Endothelial cell of umbilical vein (primary cell): Measurements from ENCODE around the gene CERK. TPM values are rescaled to one million over a fixed set of nuclear protein-coding genes. Genes with fewer than 3 reads are reported as not detected.

ENCODE experiments used
- BruUV-seq: library from RNA; stranded (reverse); fragments of 400-500 nt; replicated peaks from 2 replicates; lab custom pipeline; 2021; lab: Mats Ljungman, UMichigan
- CTCF ChIA-PET: fragments of 300-600, 350-600 bp; sonication (Branson Sonifier 250); formaldehyde crosslinking; loops from one replicate; lab custom pipeline; 2021; ENCODE audit warnings: antibody characterized with exemption, inconsistent platforms; lab: Charles Lee
- POLR2A ChIA-PET: fragments of 300-600, 350-600 bp; sonication (Branson Sonifier 250); formaldehyde crosslinking; loops from one replicate; lab custom pipeline; 2021; ENCODE audit warnings: antibody characterized with exemption, inconsistent platforms; lab: Charles Lee
- DNase-seq: peaks from one replicate; pipeline ENCODE4 v3.0.0-alpha.2; 2011; ENCODE audit warnings: low read depth, low spot score
- FAIRE-seq: peaks from 2 replicates; lab custom pipeline; 2011; peaks lifted over from hg19 to GRCh38; lab: Jason Lieb, UNC
- H2AFZ ChIP-seq: 2 replicates; pipeline ENCODE4 v1.6.0; 2012; ENCODE audit warnings: low read depth, low read length, control low read depth, inconsistent platforms
- H3K27ac ChIP-seq: 2 replicates; pipeline ENCODE4 v1.5.1; 2011; ENCODE audit warnings: low read depth, mild to moderate bottlenecking, control low read depth, low read length, moderate library complexity; ENCODE audit not compliant: insufficient read depth
- H3K27me3 ChIP-seq, 2 experiments: 2 replicates each; pipeline versions ENCODE4 v1.6.0 to v1.6.1; 2011; ENCODE audit warnings: low read length in 2 of 2, mixed read lengths in 1 of 2; ENCODE audit not compliant: control insufficient read depth in 2 of 2, insufficient read depth in 2 of 2
- H3K36me3 ChIP-seq, 2 experiments: 2 replicates in 1 of 2; 3 replicates in 1 of 2; pipeline ENCODE4 v1.5.1; 2011; ENCODE audit warnings: low read length in 2 of 2, mild to moderate bottlenecking in 1 of 2, moderate library complexity in 1 of 2; ENCODE audit not compliant: control insufficient read depth in 2 of 2, insufficient read depth in 2 of 2; ENCODE audit errors: extremely low read depth in 1 of 2
- H3K4me1 ChIP-seq: 3 replicates; pipeline ENCODE4 v1.5.1; 2011; ENCODE audit warnings: mild to moderate bottlenecking, low read length; ENCODE audit not compliant: control insufficient read depth, insufficient read depth; ENCODE audit errors: extremely low read depth
- H3K4me2 ChIP-seq: 2 replicates; pipeline ENCODE4 v1.6.1; 2011; ENCODE audit warnings: low read length, control low read depth, mixed read lengths; ENCODE audit not compliant: insufficient read depth
- H3K4me3 ChIP-seq, 3 experiments: fragments of 200-600 bp in 1 of 3; sonication (generic), shearing (Covaris generic) in 1 of 3; replicated peaks in 1 of 3; 2 replicates each; pipeline ENCODE4 v1.5.1; 2011 to 2016; ENCODE audit warnings: control low read depth in 3 of 3, low read length in 3 of 3, mild to moderate bottlenecking in 2 of 3, inconsistent platforms in 1 of 3, low read depth in 1 of 3, moderate library complexity in 1 of 3; ENCODE audit not compliant: insufficient read depth in 1 of 3
- H3K79me2 ChIP-seq: 2 replicates; pipeline ENCODE4 v1.6.0; 2012; ENCODE audit warnings: low read length, inconsistent platforms; ENCODE audit not compliant: control insufficient read depth, insufficient read depth
- H3K9ac ChIP-seq: replicated peaks from 2 replicates; pipeline ENCODE3; 2011; ENCODE audit warnings: low read length, control low read depth; ENCODE audit not compliant: insufficient read depth; ENCODE audit errors: extremely low read depth
- H3K9me1 ChIP-seq: replicated peaks from 3 replicates; pipeline ENCODE4 v1.6.0; 2011; ENCODE audit warnings: mild to moderate bottlenecking, low read length; ENCODE audit not compliant: control insufficient read depth, insufficient read depth; ENCODE audit errors: extremely low read depth
- H3K9me3 ChIP-seq: replicated peaks from 2 replicates; pipeline ENCODE4 v1.5.1; 2012; ENCODE audit warnings: low read length, inconsistent platforms; ENCODE audit not compliant: control insufficient read depth, insufficient read depth
- H4K20me1 ChIP-seq: replicated peaks from 2 replicates; pipeline ENCODE3; 2011; ENCODE audit warnings: mild to moderate bottlenecking, low read length; ENCODE audit not compliant: control insufficient read depth, insufficient read depth; ENCODE audit errors: extremely low read depth
- CTCF ChIP-seq, 2 donors: IDR thresholded peaks; 1 replicate in 1 of 2; 2 replicates in 1 of 2; pipeline ENCODE4 v1.5.1; 2011; ENCODE audit warnings: low read length in 2 of 2, mild to moderate bottlenecking in 2 of 2, moderate library complexity in 2 of 2, control low read depth in 1 of 2, inconsistent platforms in 1 of 2, low read depth in 1 of 2; ENCODE audit not compliant: insufficient read depth in 1 of 2; ENCODE audit errors: extremely low read depth in 1 of 2
- EZH2 ChIP-seq: IDR thresholded peaks from 2 replicates; pipeline ENCODE4 v1.6.1; 2012; ENCODE audit warnings: borderline replicate concordance, low read depth, mild to moderate bottlenecking, moderate library complexity, low read length, inconsistent platforms; ENCODE audit not compliant: severe bottlenecking
- FOS ChIP-seq: IDR thresholded peaks from 2 replicates; pipeline ENCODE4 v1.6.1; 2011; ENCODE audit warnings: mild to moderate bottlenecking, low read length, moderate library complexity, borderline replicate concordance; ENCODE audit not compliant: insufficient read depth
- GATA2 ChIP-seq: IDR thresholded peaks from 2 replicates; pipeline ENCODE4 v1.7.0; 2011; ENCODE audit warnings: low read depth, mild to moderate bottlenecking, moderate library complexity, mixed read lengths, low read length; ENCODE audit not compliant: insufficient read length, insufficient read depth
- JUN ChIP-seq: IDR thresholded peaks from 2 replicates; pipeline ENCODE4 v1.6.1; 2011; ENCODE audit warnings: borderline replicate concordance, low read depth; ENCODE audit not compliant: insufficient read length, insufficient read depth
- MAX ChIP-seq: IDR thresholded peaks from 2 replicates; pipeline ENCODE4 v1.6.1; 2011; ENCODE audit not compliant: insufficient read depth, insufficient read length
- MYC ChIP-seq: IDR thresholded peaks from one replicate; pipeline ENCODE4 v1.6.1; 2011; ENCODE audit warnings: mild to moderate bottlenecking, low read depth, low read length
- POLR2A ChIP-seq: IDR thresholded peaks from 2 replicates; pipeline ENCODE4 v1.6.1; 2012; ENCODE audit warnings: low read depth, mild to moderate bottlenecking, control low read depth, low read length
- POLR2AphosphoS5 ChIP-seq: IDR thresholded peaks from 2 replicates; pipeline ENCODE4 v1.6.1; 2012; ENCODE audit warnings: low read depth, mild to moderate bottlenecking, control low read depth, low read length, moderate library complexity; ENCODE audit not compliant: insufficient read depth
- dilution Hi-C: fragments of 300-500 bp; cut with MboI; formaldehyde crosslinking; loops from one replicate; pipeline ENCODE4 v1.15.0; 2019; ENCODE audit warnings: low sequenced_read_pairs; ENCODE audit not compliant: extremely low pct_ligation_motif_present
- intact Hi-C: fragments of 100-400 bp; cut with micrococcal nuclease; formaldehyde crosslinking; loops from one replicate; pipeline ENCODE4 v1.10.0; 2022
- polyA plus RNA-seq, 4 experiments: library from polyadenylated mRNA; depleted of rRNA in 3 of 4; stranded (reverse) in 3 of 4; unstranded in 1 of 4; fragments of >200 nt; gene quantifications; 2 replicates each; pipeline versions ENCODE4 v1.2.1 to v1.2.3, GENCODE V29; 2011 to 2012; ENCODE audit warnings: missing spikeins in 1 of 4
- total RNA-seq: library from RNA; stranded (reverse); gene quantifications from 2 replicates; pipeline ENCODE4 v1.2.3, GENCODE V29; 2021

CERK gene
- total and polyA plus RNA-seq, 2 donors (not counting 3 experiments of a cell fraction or from before 2014, with no cell fraction given): 61.1 to 88.0 TPM

DNA sequence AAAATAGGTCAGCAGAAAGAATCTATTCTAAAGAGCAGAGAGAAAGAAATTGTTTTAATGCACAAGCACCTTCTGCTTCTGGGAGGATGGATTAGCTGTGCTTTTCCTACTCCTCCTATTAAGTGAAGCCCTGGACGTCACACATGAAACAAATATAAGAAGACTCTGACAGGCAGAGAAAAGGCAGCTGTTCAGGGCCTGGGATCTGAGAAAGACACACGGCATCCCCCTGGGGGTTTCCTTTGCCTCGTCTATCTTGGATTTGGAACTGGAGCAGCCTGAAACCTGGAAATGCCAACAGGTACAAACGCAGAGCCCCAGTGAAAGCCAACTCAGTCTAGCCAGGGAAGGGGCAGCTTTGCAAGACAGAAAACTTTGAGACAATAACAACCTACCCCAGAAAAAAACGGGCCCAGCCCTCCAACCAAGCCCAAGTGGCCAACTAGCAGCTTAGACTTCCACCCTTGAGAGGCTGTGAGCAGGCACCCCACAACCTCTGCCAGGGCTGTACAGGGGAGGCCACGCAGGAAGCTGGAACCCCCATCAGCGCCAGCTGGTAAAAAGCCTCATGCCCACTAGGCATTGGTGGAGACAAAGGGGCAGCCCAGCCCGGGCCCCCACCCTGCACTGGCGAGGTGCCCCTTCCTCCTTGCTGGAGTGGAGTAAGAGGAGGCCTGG lies 7.3 kb downstream of the CERK start:
- no TSS peak for BruUV-seq
- no peak for FAIRE-seq
- CTCF ChIA-PET: interaction anchor here (1.1 to 1.4 kb wide), 2 partner anchors 28 to 167 kb away, joined by 3 to 4 read pairs; no protein-coding TSS in a partner anchor
- peaks cover 98% of the 10 kb centered on the region for H3K79me2 ChIP-seq
- no peaks in the 10 kb centered on the region for H4K20me1 ChIP-seq
- no peaks in the 10 kb centered on the region for H3K9me1 ChIP-seq
- DNase-seq: no peak
- H3K4me1 ChIP-seq: peaks cover 18% of the 10 kb centered on the region
- no peak for TF ChIP-seq MAX
- TF ChIP-seq POLR2AphosphoS5: no peak
- no peak for TF ChIP-seq EZH2
- TF ChIP-seq JUN: no peak
- TF ChIP-seq CTCF (IDR thresholded peaks at IDR 0.05; ENCODE audit: extremely low read depth in 1 of 2, insufficient read depth in 1 of 2, low read depth in 1 of 2, low read length in 2 of 2): no peak
- TF ChIP-seq FOS: no peak
- TF ChIP-seq POLR2A: no peak
- no peak for TF ChIP-seq MYC
- no peak for TF ChIP-seq GATA2
- POLR2A ChIA-PET: no interaction called here
- H3K36me3 ChIP-seq: peaks cover 2 to 21% of the 10 kb centered on the region in 2 experiments
- H3K4me3 ChIP-seq: no peak overlapping the region
- intact Hi-C loops (no loop called here), dilution Hi-C loops (no loop called here)
- H3K9me3 ChIP-seq: no peaks in the 10 kb centered on the region
- H3K4me2 ChIP-seq: no peak overlapping the region
- no peak overlapping the region for H3K9ac ChIP-seq
- no peak overlapping the region for H3K27ac ChIP-seq
- no peak overlapping the region for H2AFZ ChIP-seq
- no peaks in the 10 kb centered on the region for H3K27me3 ChIP-seq
